Esophagus (tissue), 2 donors: ENCODE data around the gene WNT9B. TPM values are rescaled to one million over a fixed set of nuclear protein-coding genes. Genes with fewer than 3 reads are reported as not detected.

Experiments
- H3K27ac ChIP-seq, 2 donors: one replicate each; pipeline ENCODE4 v1.5.1; 2013; ENCODE audit warnings: low read depth in 2 of 2, mild to moderate bottlenecking in 2 of 2, inconsistent platforms in 1 of 2, low read length in 1 of 2, moderate library complexity in 1 of 2
- H3K27me3 ChIP-seq, 2 donors: one replicate each; pipeline ENCODE4 v1.6.1; 2013; ENCODE audit warnings: low read length in 2 of 2, control low read depth in 1 of 2, mild to moderate bottlenecking in 1 of 2; ENCODE audit not compliant: insufficient read depth in 2 of 2, control insufficient read depth in 1 of 2
- H3K36me3 ChIP-seq, 2 donors: one replicate each; pipeline ENCODE4 v1.6.1; 2013; ENCODE audit warnings: low read length in 1 of 2; ENCODE audit not compliant: control insufficient read depth in 2 of 2, insufficient read depth in 2 of 2
- H3K4me1 ChIP-seq, 2 donors: one replicate each; pipeline ENCODE4 v1.6.1; 2013; ENCODE audit warnings: low read length in 1 of 2; ENCODE audit not compliant: control insufficient read depth in 2 of 2, insufficient read depth in 2 of 2
- H3K4me3 ChIP-seq, 2 donors: one replicate each; pipeline ENCODE4 v1.5.1; 2013; ENCODE audit warnings: low read length in 2 of 2, mild to moderate bottlenecking in 2 of 2, low read depth in 1 of 2, moderate library complexity in 1 of 2
- H3K9me3 ChIP-seq, 2 donors: one replicate each; pipeline ENCODE4 v1.6.1; 2013; ENCODE audit warnings: mild to moderate bottlenecking in 2 of 2, low read depth in 1 of 2, low read length in 1 of 2, moderate library complexity in 1 of 2; ENCODE audit not compliant: control insufficient read depth in 2 of 2, insufficient read depth in 1 of 2
- WGBS, 2 donors: extraction: QIAGEN DNeasy Blood & Tissue Kit; methylation state at CpG; one replicate each; pipeline ENCODE4 v1.1.7; 2013; 5-methylcytosine and 5-hydroxymethylcytosine counted together
- polyA plus RNA-seq, 2 donors: library from polyadenylated mRNA; stranded (reverse); fragments of 200-250 nt; gene quantifications; one replicate each; pipeline ENCODE4 v1.2.3, GENCODE V29; 2013
- donor health status: healthy with polysubstance abuse.
- donor health status: Bipolar disorder and iron deficiency.

The WNT9B gene
- polyA plus RNA-seq, 2 donors = 0.06 to 0.12 TPM

GRCh38 chr17:46866325-46866724, 14.9 kb downstream of the WNT9B start:
- no peaks in the 10 kb centered on the region for H3K9me3 ChIP-seq
- H3K4me3 ChIP-seq = no peak overlapping the region
- no peaks in the 10 kb centered on the region for H3K36me3 ChIP-seq
- no peaks in the 10 kb centered on the region for H3K4me1 ChIP-seq
- WGBS, 2 donors = 71 to 79% methylated on average over 8 of the region's 8 CpGs
- H3K27ac ChIP-seq = no peak overlapping the region
- no peaks in the 10 kb centered on the region for H3K27me3 ChIP-seq

DNA sequence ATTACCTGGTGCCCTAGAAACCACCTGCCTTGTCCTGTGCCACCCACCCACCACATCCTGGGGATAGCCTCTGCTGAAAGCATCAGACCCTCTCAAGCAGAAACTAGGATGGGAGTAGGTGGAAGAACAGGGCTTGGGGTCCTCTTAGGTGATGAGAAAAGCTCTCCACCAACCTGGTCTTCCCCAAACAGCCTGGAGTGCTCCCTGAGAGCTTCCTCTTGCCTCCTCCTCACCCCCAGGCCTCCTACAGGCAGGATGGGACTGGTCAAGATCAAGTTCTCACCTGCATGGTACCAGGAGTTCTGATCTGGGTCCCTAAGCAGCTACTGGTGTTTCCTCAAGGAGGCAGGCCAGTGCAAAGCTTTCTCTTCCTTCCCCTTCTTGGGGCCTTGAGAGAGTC, 15.4 kb downstream of the WNT9B start:
- Histone ChIP-seq H3K4me1 (no peaks in the 10 kb centered on the region), H3K27ac (no peak overlapping the region), H3K4me3 (no peak overlapping the region), H3K36me3 (no peaks in the 10 kb centered on the region), H3K9me3 (no peaks in the 10 kb centered on the region), H3K27me3 (no peaks in the 10 kb centered on the region)

DNA sequence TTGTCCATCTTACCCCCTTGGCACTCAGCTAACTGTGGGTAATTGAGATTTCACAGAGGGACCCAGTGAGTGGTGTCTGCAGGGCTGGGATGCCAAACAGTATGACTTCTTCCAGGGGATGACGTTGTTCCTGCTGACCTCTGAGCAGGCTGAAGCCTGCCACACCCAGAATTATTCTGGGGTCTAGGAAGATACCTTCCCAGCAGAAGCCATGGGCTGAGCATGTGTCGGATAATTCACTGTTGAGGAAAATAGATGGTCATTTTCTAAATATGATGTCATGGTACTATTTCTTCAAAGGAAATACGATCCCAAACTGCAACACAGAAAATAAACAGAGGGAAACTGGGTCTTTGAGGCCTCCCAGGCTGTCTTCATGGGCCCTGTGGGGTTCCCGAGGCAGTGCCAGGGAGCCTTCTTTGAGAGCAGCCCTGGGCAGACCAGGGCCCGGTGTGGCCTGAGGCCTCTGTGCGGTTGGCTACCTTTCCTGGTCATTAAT, 17.4 kb downstream of the WNT9B start:
- Histone ChIP-seq H3K27ac (no peak overlapping the region), H3K9me3 (no peaks in the 10 kb centered on the region)

GRCh38 chr17:46869296-46869695, 17.9 kb downstream of the WNT9B start:
- Histone ChIP-seq H3K27me3 (no peaks in the 10 kb centered on the region), H3K4me1 (no peaks in the 10 kb centered on the region), H3K36me3 (no peaks in the 10 kb centered on the region), H3K4me3 (no peak overlapping the region), H3K9me3 (no peaks in the 10 kb centered on the region), H3K27ac (no peak overlapping the region)
- WGBS, 2 donors = 78 to 84% methylated on average over 7 of the region's 7 CpGs

More for the DNA sequence above, 17.4 kb downstream of the WNT9B start:
- no peaks in the 10 kb centered on the region for H3K4me1 ChIP-seq
- no peaks in the 10 kb centered on the region for H3K36me3 ChIP-seq
- WGBS, 2 donors = 61 to 64% methylated on average over 6 of the region's 6 CpGs
- H3K27me3 ChIP-seq = no peaks in the 10 kb centered on the region
- H3K4me3 ChIP-seq = no peak overlapping the region

DNA sequence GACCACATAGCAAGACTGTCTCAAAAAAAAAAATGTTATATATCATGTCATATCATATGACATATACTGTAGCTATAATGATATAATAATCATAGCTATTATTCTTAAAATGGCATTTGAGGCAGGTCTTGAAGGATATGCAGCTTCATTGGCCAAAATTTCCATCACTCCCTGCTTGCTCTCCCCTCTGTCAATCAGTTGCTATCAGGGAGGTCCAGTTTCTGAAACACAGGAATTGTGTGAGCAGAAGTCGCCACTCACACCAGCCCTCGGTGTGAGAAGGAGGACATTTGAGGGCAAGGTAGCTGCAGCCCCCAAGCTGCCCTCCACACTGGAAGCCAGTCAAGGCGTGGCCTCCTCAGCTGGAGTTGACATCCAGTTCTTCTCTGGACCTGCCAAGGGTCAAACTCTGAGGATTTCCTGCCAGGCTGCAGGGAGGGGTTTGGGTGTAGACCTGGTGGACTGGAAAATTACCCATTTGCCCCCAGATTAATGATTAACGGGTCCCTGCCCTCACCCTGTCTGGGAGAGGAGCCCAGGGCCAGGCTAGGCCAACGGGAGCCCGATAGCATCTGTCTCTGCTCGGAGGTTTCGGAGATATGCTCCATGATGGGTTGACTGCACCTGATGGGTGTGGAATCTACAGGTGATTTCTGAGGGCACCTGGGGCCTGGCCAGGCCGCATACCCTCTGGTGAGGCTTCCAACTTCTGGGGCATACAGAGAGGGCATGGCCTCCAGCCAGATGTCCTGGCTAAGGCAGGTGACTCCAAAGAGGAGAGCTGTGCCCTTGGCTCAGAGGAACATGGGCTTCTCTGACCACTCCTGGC, 18.8 kb downstream of the WNT9B start:
- peaks cover 0 to 1% of the 10 kb centered on the region in 2 donors for H3K9me3 ChIP-seq
- no peaks in the 10 kb centered on the region for H3K36me3 ChIP-seq
- 71 to 79% methylated on average over 9 of the region's 9 CpGs for WGBS, 2 donors
- H3K4me3 ChIP-seq = no peak overlapping the region
- no peak overlapping the region for H3K27ac ChIP-seq
- H3K4me1 ChIP-seq = no peaks in the 10 kb centered on the region
- H3K27me3 ChIP-seq = no peaks in the 10 kb centered on the region

GRCh38 chr17:46872421-46872820, 21.0 kb downstream of the WNT9B start:
- Histone ChIP-seq H3K27ac (no peak overlapping the region), H3K4me3 (no peak overlapping the region), H3K27me3 (no peaks in the 10 kb centered on the region), H3K4me1 (peaks cover 0 to 6% of the 10 kb centered on the region in 2 donors), H3K36me3 (no peaks in the 10 kb centered on the region), H3K9me3 (peaks cover 0 to 4% of the 10 kb centered on the region in 2 donors)
- WGBS, 2 donors = 71 to 84% methylated on average over 16 of the region's 16 CpGs

DNA sequence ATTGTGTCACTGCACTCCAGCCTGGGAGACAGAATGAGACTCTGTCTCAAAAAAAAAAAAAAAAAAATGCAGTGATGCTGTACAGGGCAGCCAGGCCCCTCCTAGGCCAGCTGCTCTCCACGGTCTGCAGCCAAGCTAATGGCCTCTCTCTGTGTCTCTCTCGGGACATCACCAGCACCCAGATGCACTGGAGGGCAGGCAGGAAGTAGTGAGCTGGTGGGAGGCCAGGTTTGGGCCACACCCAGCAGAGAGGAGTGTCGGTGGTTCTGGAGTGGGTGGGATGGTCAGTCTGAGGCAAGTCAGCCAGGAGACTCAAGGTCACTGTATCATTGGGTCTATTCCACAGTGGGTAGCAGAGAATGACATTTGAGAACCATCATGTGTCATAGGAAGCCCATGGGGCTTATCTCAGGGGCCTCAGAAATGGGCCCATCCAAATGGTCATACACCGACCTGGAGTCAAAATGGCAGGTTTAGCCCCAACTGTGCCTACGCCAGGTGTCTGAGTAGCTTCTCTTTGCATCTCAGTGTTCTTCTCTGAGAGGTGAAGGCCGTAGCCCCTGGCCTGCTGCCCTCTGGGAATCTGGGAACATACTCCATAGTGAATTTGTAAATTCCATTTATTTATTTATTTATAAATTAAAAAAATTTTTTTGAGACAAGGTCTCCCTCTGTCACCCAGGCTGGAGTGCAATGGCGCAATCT, 22.7 kb downstream of the WNT9B start:
- Histone ChIP-seq H3K36me3 (no peaks in the 10 kb centered on the region), H3K9me3 (peaks cover 0 to 4% of the 10 kb centered on the region in 2 donors), H3K4me3 (no peak overlapping the region), H3K27me3 (no peaks in the 10 kb centered on the region), H3K4me1 (peaks cover 0 to 9% of the 10 kb centered on the region in 2 donors), H3K27ac (no peak overlapping the region)
- WGBS, 2 donors = 82 to 86% methylated on average over 7 of the region's 7 CpGs

DNA sequence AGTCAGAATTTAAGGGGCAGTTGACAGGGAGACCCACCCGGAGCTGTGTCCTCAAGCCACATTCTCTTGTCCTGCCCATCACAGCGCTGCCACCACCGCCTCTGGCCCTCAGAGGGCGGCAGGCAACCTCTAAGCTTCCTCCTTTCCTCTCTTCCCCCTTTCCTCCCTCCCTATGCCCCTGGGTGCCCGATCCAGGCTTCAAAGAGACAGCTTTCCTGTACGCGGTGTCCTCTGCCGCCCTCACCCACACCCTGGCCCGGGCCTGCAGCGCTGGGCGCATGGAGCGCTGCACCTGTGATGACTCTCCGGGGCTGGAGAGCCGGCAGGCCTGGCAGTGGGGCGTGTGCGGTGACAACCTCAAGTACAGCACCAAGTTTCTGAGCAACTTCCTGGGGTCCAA, 23.5 kb downstream of the WNT9B start:
- H3K4me3 ChIP-seq = no peak overlapping the region
- no peaks in the 10 kb centered on the region for H3K36me3 ChIP-seq
- no peaks in the 10 kb centered on the region for H3K27me3 ChIP-seq
- H3K27ac ChIP-seq = no peak overlapping the region
- peaks cover 0 to 9% of the 10 kb centered on the region in 2 donors for H3K4me1 ChIP-seq
- peaks cover 0 to 4% of the 10 kb centered on the region in 2 donors for H3K9me3 ChIP-seq
- 78 to 79% methylated on average over 16 of the region's 16 CpGs for WGBS, 2 donors

GRCh38 chr17:46875849-46876352, 24.5 kb downstream of the WNT9B start:
- Histone ChIP-seq H3K27ac (no peak overlapping the region), H3K4me3 (no peak overlapping the region), H3K27me3 (no peaks in the 10 kb centered on the region), H3K4me1 (peaks cover 0 to 9% of the 10 kb centered on the region in 2 donors), H3K9me3 (peaks cover 0 to 4% of the 10 kb centered on the region in 2 donors), H3K36me3 (no peaks in the 10 kb centered on the region)
- 78 to 87% methylated on average over 13 of the region's 13 CpGs for WGBS, 2 donors
